B cell (primary cell): ENCODE measurements around the gene TRIM41. TPM values are rescaled to one million over a fixed set of nuclear protein-coding genes. Genes with fewer than 3 reads are reported as not detected.
"Not testable (repeated sequence)": the region's sequence is repeated elsewhere in the genome, so short reads cannot be mapped to it uniquely, and the experiment has no call there.

ENCODE experiments used
- ATAC-seq: fragments of 200-7000 bp; cut with Tn5 transposase; one replicate; pipeline ENCODE4 v1.10.0; 2021; ENCODE audit warnings: low read depth, mild to moderate bottlenecking, moderate number of reproducible peaks, moderate library complexity
- CTCF ChIA-PET: fragments of 350-600 bp; sonication (Branson Sonifier 250); formaldehyde crosslinking; loops from one replicate; lab custom pipeline; 2021; ENCODE audit warnings: antibody characterized with exemption, inconsistent platforms; lab: Charles Lee
- POLR2A ChIA-PET: fragments of 350-600 bp; sonication (Branson Sonifier 250); formaldehyde crosslinking; loops from one replicate; lab custom pipeline; 2021; ENCODE audit warnings: antibody characterized with exemption; lab: Charles Lee
- DNase-seq: peaks from one replicate; pipeline ENCODE4 v3.0.0; 2013
- H2AFZ ChIP-seq: 2 replicates; pipeline ENCODE4 v1.6.1; 2012; ENCODE audit warnings: mild to moderate bottlenecking, low read depth, low read length; ENCODE audit not compliant: insufficient read depth, poor library complexity, severe bottlenecking
- H3K27ac ChIP-seq, 2 donors: 1 replicate in 1 of 2; 2 replicates in 1 of 2; pipeline ENCODE4 v1.5.1; 2012 to 2013; ENCODE audit warnings: low read length in 2 of 2, mild to moderate bottlenecking in 2 of 2, moderate library complexity in 1 of 2
- H3K27me3 ChIP-seq, 4 experiments: fragments of 200-600 bp in 1 of 4; sonication (generic) in 1 of 4; replicated peaks in 1 of 4; 1 replicate in 2 of 4; 2 replicates in 2 of 4; pipeline versions ENCODE4 v1.6.1 to v1.7.0; 2013 to 2016; ENCODE audit warnings: low read length in 3 of 4, mild to moderate bottlenecking in 2 of 4, mixed read lengths in 1 of 4, moderate library complexity in 1 of 4; ENCODE audit not compliant: insufficient read depth in 4 of 4, control insufficient read depth in 3 of 4; ENCODE audit errors: control extremely low read depth in 1 of 4
- H3K36me3 ChIP-seq, 2 experiments: replicated peaks in 1 of 2; 1 replicate in 1 of 2; 2 replicates in 1 of 2; pipeline versions ENCODE4 v1.6.1 to v1.7.1; 2013; ENCODE audit warnings: low read length in 1 of 2; ENCODE audit not compliant: insufficient read depth in 2 of 2, control insufficient read depth in 1 of 2; ENCODE audit errors: control extremely low read depth in 1 of 2, extremely low read depth in 1 of 2
- H3K4me1 ChIP-seq, 2 donors: fragments of 200-600 bp in 1 of 2; sonication (generic) in 1 of 2; 1 replicate in 1 of 2; 2 replicates in 1 of 2; pipeline versions ENCODE4 v1.5.1 to v1.6.1; 2013 to 2017; ENCODE audit warnings: low read length in 2 of 2; ENCODE audit not compliant: control insufficient read depth in 2 of 2, insufficient read depth in 2 of 2
- H3K4me2 ChIP-seq: replicated peaks from 2 replicates; pipeline ENCODE3; 2012; ENCODE audit warnings: mild to moderate bottlenecking, low read depth, low read length; ENCODE audit not compliant: poor library complexity, severe bottlenecking
- H3K4me3 ChIP-seq, 5 experiments: fragments of 200-600 bp in 1 of 5; sonication (generic) in 1 of 5; 1 replicate in 3 of 5; 2 replicates in 2 of 5; pipeline versions ENCODE4 v1.5.1 to v1.7.0; 2011 to 2016; ENCODE audit warnings: low read length in 4 of 5, mild to moderate bottlenecking in 4 of 5, low read depth in 2 of 5, control low read depth in 1 of 5, moderate library complexity in 1 of 5; ENCODE audit not compliant: insufficient read depth in 1 of 5; ENCODE audit errors: control extremely low read depth in 1 of 5, extremely low read depth in 1 of 5
- H3K79me2 ChIP-seq: fragments of 200-600 bp; sonication (generic); one replicate; pipeline ENCODE4 v1.6.0; 2016; ENCODE audit warnings: low read length; ENCODE audit not compliant: control insufficient read depth, insufficient read depth
- H3K9ac ChIP-seq: fragments of 200-600 bp; sonication (generic); 2 replicates; pipeline ENCODE4 v1.6.1; 2017; ENCODE audit warnings: mild to moderate bottlenecking, low read length, moderate library complexity
- H3K9me3 ChIP-seq, 3 donors: one replicate each; pipeline versions ENCODE4 v1.6.1 to v1.7.1; 2013; ENCODE audit warnings: low read length in 2 of 3; ENCODE audit not compliant: control insufficient read depth in 2 of 3, insufficient read depth in 1 of 3; ENCODE audit errors: control extremely low read depth in 1 of 3
- H4K20me1 ChIP-seq: 2 replicates; pipeline ENCODE4 v1.6.0; 2012; ENCODE audit warnings: mild to moderate bottlenecking, low read length; ENCODE audit not compliant: insufficient read depth, control insufficient read depth, poor library complexity, severe bottlenecking
- H3K27ac Mint-ChIP-seq: one replicate; pipeline ENCODE4 v1.8.0; 2021; ENCODE audit warnings: mixed read lengths
- H3K27me3 Mint-ChIP-seq: one replicate; pipeline ENCODE4 v1.8.0; 2021; ENCODE audit warnings: mixed read lengths
- H3K4me1 Mint-ChIP-seq: one replicate; pipeline ENCODE4 v1.8.0; 2021; ENCODE audit warnings: mixed read lengths
- H3K4me3 Mint-ChIP-seq: one replicate; pipeline ENCODE4 v1.8.0; 2021; ENCODE audit warnings: mixed read lengths
- H3K9me3 Mint-ChIP-seq: one replicate; pipeline ENCODE4 v1.8.0; 2022; ENCODE audit warnings: mixed read lengths; ENCODE audit not compliant: insufficient read depth
- EZH2 ChIP-seq: IDR thresholded peaks from 2 replicates; pipeline ENCODE4 v1.6.1; 2012; ENCODE audit warnings: borderline replicate concordance, low read depth, mild to moderate bottlenecking, moderate library complexity, low read length; ENCODE audit not compliant: insufficient read depth, poor library complexity, severe bottlenecking
- WGBS: methylation state at CpG from one replicate; pipeline ENCODE4 v1.1.5; 2013; ENCODE audit warnings: missing lambda C conversion rate; ENCODE audit not compliant: insufficient coverage; 5-methylcytosine and 5-hydroxymethylcytosine counted together
- intact Hi-C: fragments of 100-400 bp; cut with micrococcal nuclease; formaldehyde crosslinking; loops from one replicate; pipeline ENCODE4 v1.10.0; 2022
- polyA plus RNA-seq: library from polyadenylated mRNA; depleted of rRNA; stranded (reverse); fragments of >200 nt; gene quantifications from 2 replicates; pipeline ENCODE4 v1.2.3, GENCODE V29; 2012
- total RNA-seq, 2 donors: library from RNA; stranded (reverse); fragments of 120-200 nt in 1 of 2; gene quantifications; 1 replicate in 1 of 2; 2 replicates in 1 of 2; pipeline versions ENCODE4 v1.2.3 to v1.2.4, GENCODE V29; 2013 to 2022
- TF ChIP-seq, protein P1 (sequence below): fragments of 200-600 bp; IDR thresholded peaks from one replicate; pipeline ENCODE4 v1.8.0; 2022; ENCODE audit warnings: antibody characterized with exemption, mild to moderate bottlenecking

Gene TRIM41
- total and polyA plus RNA-seq, 2 donors (not counting 1 experiment from before 2014, with no cell fraction given): 28.4 to 44.3 TPM

DNA sequence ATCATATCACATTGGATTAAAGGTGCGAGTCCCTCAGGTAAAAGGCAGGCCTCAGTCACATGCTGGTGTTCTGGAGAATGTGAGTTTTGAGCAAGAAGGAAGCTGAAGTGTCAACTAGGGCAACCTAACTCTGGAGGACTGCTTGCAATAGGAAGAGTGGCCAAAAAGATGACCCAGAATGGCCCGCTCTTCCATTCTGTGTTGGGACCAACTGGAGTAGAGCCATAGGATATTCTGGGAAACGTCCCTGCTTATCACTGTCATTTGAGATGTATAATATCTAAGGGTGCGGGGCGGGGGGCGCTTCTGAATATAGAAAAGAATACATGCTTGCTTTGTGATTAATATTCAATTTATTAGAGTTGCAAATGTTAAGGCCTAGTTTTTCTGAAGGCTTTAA lies 11.0 kb upstream of the TRIM41 start:
- H3K27me3 ChIP-seq: no peaks in the 10 kb centered on the region
- Mint-ChIP-seq H3K4me3 (no peak overlapping the region), H3K27ac (no peak overlapping the region), H3K9me3 (no peaks in the 10 kb centered on the region), H3K27me3 (no peaks in the 10 kb centered on the region), H3K4me1 (peaks cover 18% of the 10 kb centered on the region)
- H3K4me1 ChIP-seq: peaks cover 9 to 18% of the 10 kb centered on the region in 2 donors
- H4K20me1 ChIP-seq: peaks cover 7% of the 10 kb centered on the region
- H3K36me3 ChIP-seq: no peaks in the 10 kb centered on the region
- 100% methylated on average over 5 of the region's 6 CpGs for WGBS
- no peak overlapping the region for H3K4me3 ChIP-seq
- DNase-seq (no peak), ATAC-seq (no peak)
- TF ChIP-seq, protein P1, sequence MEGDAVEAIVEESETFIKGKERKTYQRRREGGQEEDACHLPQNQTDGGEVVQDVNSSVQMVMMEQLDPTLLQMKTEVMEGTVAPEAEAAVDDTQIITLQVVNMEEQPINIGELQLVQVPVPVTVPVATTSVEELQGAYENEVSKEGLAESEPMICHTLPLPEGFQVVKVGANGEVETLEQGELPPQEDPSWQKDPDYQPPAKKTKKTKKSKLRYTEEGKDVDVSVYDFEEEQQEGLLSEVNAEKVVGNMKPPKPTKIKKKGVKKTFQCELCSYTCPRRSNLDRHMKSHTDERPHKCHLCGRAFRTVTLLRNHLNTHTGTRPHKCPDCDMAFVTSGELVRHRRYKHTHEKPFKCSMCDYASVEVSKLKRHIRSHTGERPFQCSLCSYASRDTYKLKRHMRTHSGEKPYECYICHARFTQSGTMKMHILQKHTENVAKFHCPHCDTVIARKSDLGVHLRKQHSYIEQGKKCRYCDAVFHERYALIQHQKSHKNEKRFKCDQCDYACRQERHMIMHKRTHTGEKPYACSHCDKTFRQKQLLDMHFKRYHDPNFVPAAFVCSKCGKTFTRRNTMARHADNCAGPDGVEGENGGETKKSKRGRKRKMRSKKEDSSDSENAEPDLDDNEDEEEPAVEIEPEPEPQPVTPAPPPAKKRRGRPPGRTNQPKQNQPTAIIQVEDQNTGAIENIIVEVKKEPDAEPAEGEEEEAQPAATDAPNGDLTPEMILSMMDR: no peak
- no peak for TF ChIP-seq EZH2
- ChIA-PET POLR2A (interaction anchor here (0.9 kb wide), 1 partner anchor 12 kb away, joined by 5 read pairs; no protein-coding TSS in a partner anchor), CTCF (interaction anchor here (1.7 kb wide), 1 partner anchor 22 kb away, joined by 5 read pairs; no protein-coding TSS in a partner anchor)
- no peak overlapping the region for H3K27ac ChIP-seq
- no peak overlapping the region for H2AFZ ChIP-seq
- no peaks in the 10 kb centered on the region for H3K79me2 ChIP-seq
- no peak overlapping the region for H3K4me2 ChIP-seq
- intact Hi-C loops: loop anchor here (10.0 kb wide), 1 partner anchor 47 kb away; no protein-coding TSS in a partner anchor
- peaks cover 0 to 14% (median 2%) of the 10 kb centered on the region in 3 donors for H3K9me3 ChIP-seq
- H3K9ac ChIP-seq: no peak overlapping the region

DNA sequence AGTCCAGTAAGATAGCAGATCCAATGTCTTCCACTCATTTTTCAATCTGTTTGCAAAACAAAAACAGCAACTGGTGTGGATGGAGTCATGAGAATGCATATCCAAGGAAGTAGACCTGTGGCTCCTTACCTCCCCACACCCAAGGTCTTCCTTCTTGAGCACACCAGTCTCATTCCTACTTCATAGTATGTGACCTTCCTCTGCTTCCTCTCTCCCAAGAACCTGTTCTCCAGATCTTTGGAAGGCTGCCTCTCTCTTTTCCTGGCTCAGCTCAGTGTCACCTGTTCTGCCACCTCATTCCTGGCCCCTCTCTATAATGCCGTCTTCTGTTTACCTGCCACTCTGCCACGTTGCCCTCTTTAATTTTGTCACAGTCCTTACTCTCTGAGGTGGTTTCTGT lies 10.1 kb upstream of the TRIM41 start:
- ATAC-seq (no peak), DNase-seq (no peak)
- no peak overlapping the region for H3K27ac ChIP-seq
- no peaks in the 10 kb centered on the region for H3K27me3 ChIP-seq
- Mint-ChIP-seq H3K9me3 (no peaks in the 10 kb centered on the region), H3K27me3 (no peaks in the 10 kb centered on the region), H3K4me1 (peaks cover 18% of the 10 kb centered on the region), H3K4me3 (no peak overlapping the region), H3K27ac (no peak overlapping the region)
- TF ChIP-seq, protein P1: no peak
- no peak for TF ChIP-seq EZH2
- H3K9ac ChIP-seq: no peak overlapping the region
- peaks cover 0 to 8% (median 0%) of the 10 kb centered on the region in 3 donors for H3K9me3 ChIP-seq
- peaks cover 9 to 14% of the 10 kb centered on the region in 2 donors for H3K4me1 ChIP-seq
- ChIA-PET CTCF (interaction anchor here (1.7 kb wide), 1 partner anchor 23 kb away, joined by 5 read pairs; no protein-coding TSS in a partner anchor), POLR2A (interaction anchor here (0.9 kb wide), 1 partner anchor 13 kb away, joined by 5 read pairs; no protein-coding TSS in a partner anchor)
- H3K79me2 ChIP-seq: no peaks in the 10 kb centered on the region
- no peaks in the 10 kb centered on the region for H3K36me3 ChIP-seq
- intact Hi-C loops: loop anchor here (10.0 kb wide), 1 partner anchor 48 kb away; no protein-coding TSS in a partner anchor
- no CpG with 5 or more reads among the region's 2 CpGs for WGBS
- H2AFZ ChIP-seq: no peak overlapping the region
- H3K4me2 ChIP-seq: no peak overlapping the region
- H4K20me1 ChIP-seq: peaks cover 7% of the 10 kb centered on the region
- H3K4me3 ChIP-seq: no peak overlapping the region

DNA sequence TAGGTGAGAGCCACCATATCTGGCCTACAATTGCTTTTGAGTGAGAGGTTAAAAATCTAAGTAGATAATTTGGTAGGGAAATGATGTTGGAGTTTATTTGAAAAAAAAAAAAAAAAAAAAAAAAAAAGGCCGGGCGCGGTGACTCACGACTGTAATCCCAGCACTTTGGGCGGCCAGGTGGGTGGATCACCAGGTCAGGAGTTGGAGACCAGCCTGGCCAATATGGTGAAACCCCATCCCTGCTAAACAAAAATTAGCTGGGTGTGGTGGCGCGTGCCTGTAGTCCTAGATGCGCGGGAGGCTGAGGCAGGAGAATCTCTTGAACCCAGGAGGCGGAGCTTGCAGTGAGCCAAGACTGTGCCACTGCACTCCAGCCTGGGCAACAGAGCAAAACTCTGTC lies 8.8 kb upstream of the TRIM41 start:
- H3K27ac ChIP-seq, H3K9ac ChIP-seq, H3K27me3 Mint-ChIP-seq, H3K9me3 ChIP-seq, DNase-seq, H2AFZ ChIP-seq, H3K4me2 ChIP-seq, H3K4me3 ChIP-seq, H4K20me1 ChIP-seq, H3K27me3 ChIP-seq, ATAC-seq, H3K79me2 ChIP-seq, H3K36me3 ChIP-seq, H3K27ac Mint-ChIP-seq, H3K9me3 Mint-ChIP-seq, CTCF ChIA-PET, H3K4me3 Mint-ChIP-seq: not testable (repeated sequence)
- POLR2A ChIA-PET: interaction anchor here (1.1 kb wide), 1 partner anchor 15 kb away, joined by 4 read pairs; no protein-coding TSS in a partner anchor
- 95% methylated on average over 10 of the region's 10 CpGs for WGBS
- intact Hi-C loops: loop anchor here (10.0 kb wide), 1 partner anchor 49 kb away; no protein-coding TSS in a partner anchor
- H3K4me1 Mint-ChIP-seq: peaks cover 21% of the 10 kb centered on the region
- H3K4me1 ChIP-seq: peaks cover 9 to 23% of the 10 kb centered on the region in 2 donors
